DOHH2 (cell line): ENCODE data around the gene MPHOSPH9.

Experiments used
- H3F3A ChIP-seq: fragments of 200-600 bp; sonication (generic), shearing (Covaris generic); 2 replicates; pipeline ENCODE4 v1.6.0; 2016; ENCODE audit warnings: antibody characterized with exemption, mild to moderate bottlenecking; ENCODE audit not compliant: control insufficient read depth, insufficient read depth
- H3K27ac ChIP-seq: fragments of 200-600 bp; sonication (generic); 2 replicates; pipeline ENCODE4 v1.5.1; 2014; ENCODE audit warnings: low read depth, mild to moderate bottlenecking, low read length, moderate library complexity
- H3K27me3 ChIP-seq: fragments of 200-600 bp; sonication (generic); 2 replicates; pipeline ENCODE4 v1.6.1; 2014; ENCODE audit warnings: mild to moderate bottlenecking, low read length, mixed read lengths; ENCODE audit not compliant: control insufficient read depth
- H3K36me3 ChIP-seq: fragments of 200-600 bp; sonication (generic); 2 replicates; pipeline ENCODE4 v1.6.1; 2014; ENCODE audit warnings: mild to moderate bottlenecking, low read length, moderate library complexity, mixed read lengths; ENCODE audit not compliant: control insufficient read depth
- H3K4me1 ChIP-seq: fragments of 200-600 bp; sonication (generic); 2 replicates; pipeline ENCODE4 v1.6.1; 2014; ENCODE audit warnings: mild to moderate bottlenecking, low read length, mixed read lengths; ENCODE audit not compliant: control insufficient read depth
- H3K4me2 ChIP-seq: fragments of 200-600 bp; sonication (generic); 2 replicates; pipeline ENCODE4 v1.6.0; 2014; ENCODE audit warnings: mild to moderate bottlenecking, low read length, moderate library complexity
- H3K4me3 ChIP-seq: fragments of 200-600 bp; sonication (generic); 2 replicates; pipeline ENCODE4 v1.5.1; 2014; ENCODE audit warnings: mild to moderate bottlenecking, low read length, mixed read lengths
- H3K79me2 ChIP-seq: fragments of 200-600 bp; sonication (generic); 2 replicates; pipeline ENCODE4 v1.6.1; 2014; ENCODE audit warnings: mild to moderate bottlenecking, low read length, mixed read lengths; ENCODE audit not compliant: control insufficient read depth
- H3K9me2 ChIP-seq: fragments of 200-600 bp; sonication (generic); replicated peaks from 2 replicates; pipeline ENCODE4 v1.6.1; 2014; ENCODE audit warnings: mild to moderate bottlenecking, low read length, mixed read lengths; ENCODE audit not compliant: control insufficient read depth
- H3K9me3 ChIP-seq: fragments of 200-600 bp; sonication (generic); 2 replicates; pipeline ENCODE4 v1.6.1; 2014; ENCODE audit warnings: antibody characterized with exemption, low read length, mixed read lengths; ENCODE audit not compliant: control insufficient read depth, insufficient read depth
- H4K20me1 ChIP-seq: fragments of 200-600 bp; sonication (generic); 2 replicates; pipeline ENCODE4 v1.6.0; 2014; ENCODE audit warnings: low read depth, mild to moderate bottlenecking, antibody characterized with exemption, low read length, moderate library complexity; ENCODE audit not compliant: control insufficient read depth, insufficient read depth
- CTCF ChIP-seq: fragments of 200-600 bp; sonication (generic); IDR thresholded peaks from one replicate; pipeline ENCODE4 v1.5.1; 2014; ENCODE audit warnings: antibody characterized with exemption, mild to moderate bottlenecking, low read depth, low read length; ENCODE audit not compliant: poor library complexity, severe bottlenecking
- EZH2phosphoT487 ChIP-seq: fragments of 200-600 bp; sonication (generic); IDR thresholded peaks from 2 replicates; pipeline ENCODE4 v1.6.1; 2017; ENCODE audit warnings: borderline replicate concordance, mild to moderate bottlenecking, antibody characterized with exemption, low read length, moderate library complexity, mixed read lengths

MPHOSPH9 gene

GRCh38 chr12:123261196-123261595, 28.3 kb upstream of the MPHOSPH9 start:
- no peak overlapping the region for H3K27ac ChIP-seq
- H3K4me2 ChIP-seq, result no peak overlapping the region
- no peak for TF ChIP-seq EZH2phosphoT487
- TF ChIP-seq CTCF, result no peak
- peaks cover 51% of the 10 kb centered on the region for H3K36me3 ChIP-seq
- H3K4me3 ChIP-seq, result no peak overlapping the region
- H3K9me2 ChIP-seq, result no peaks in the 10 kb centered on the region
- no peaks in the 10 kb centered on the region for H3K79me2 ChIP-seq
- H3F3A ChIP-seq, result peaks cover 12% of the 10 kb centered on the region
- 0 out of 2 replicates have a peak, but pooled peaks cover 5% of the 10 kb centered on the region for H4K20me1 ChIP-seq
- no peaks in the 10 kb centered on the region for H3K4me1 ChIP-seq
- H3K9me3 ChIP-seq, result no peaks in the 10 kb centered on the region
- H3K27me3 ChIP-seq, result no peaks in the 10 kb centered on the region

DNA sequence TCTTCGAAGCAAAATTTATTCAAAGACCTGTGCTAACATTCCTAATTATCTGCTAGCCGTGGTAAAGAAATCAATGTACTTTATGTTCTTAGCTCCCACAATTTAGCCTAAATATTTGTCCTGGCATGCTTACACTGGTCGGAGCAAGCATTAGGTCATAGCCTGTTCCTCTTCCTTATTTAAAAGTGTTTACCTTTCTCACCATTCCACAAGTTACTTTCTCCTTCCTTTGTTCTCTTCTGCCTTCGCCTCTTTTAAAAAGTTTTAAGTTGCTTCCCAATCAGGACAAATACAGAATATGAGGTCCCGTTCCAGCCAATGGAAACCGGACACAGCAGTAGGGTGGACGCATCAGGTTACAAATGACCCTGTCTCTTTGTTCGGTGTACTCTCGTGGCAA, 27.1 kb upstream of the MPHOSPH9 start:
- peaks cover under 1% of the 10 kb centered on the region; the same call in 1 of the 2 replicates for H3K79me2 ChIP-seq
- H3K27me3 ChIP-seq, result no peaks in the 10 kb centered on the region
- no peaks in the 10 kb centered on the region for H3K9me2 ChIP-seq
- no peak overlapping the region for H3K27ac ChIP-seq
- no peak overlapping the region for H3K4me2 ChIP-seq
- TF ChIP-seq EZH2phosphoT487, result no peak
- no peak for TF ChIP-seq CTCF
- no peaks in the 10 kb centered on the region for H3K4me1 ChIP-seq
- H3K36me3 ChIP-seq, result peaks cover 59% of the 10 kb centered on the region
- H3K9me3 ChIP-seq, result no peaks in the 10 kb centered on the region
- peaks cover 12% of the 10 kb centered on the region for H3F3A ChIP-seq
- no peak overlapping the region for H3K4me3 ChIP-seq
- H4K20me1 ChIP-seq, result 0 out of 2 replicates have a peak, but pooled peaks cover 5% of the 10 kb centered on the region

GRCh38 chr12:123258593-123258992, 25.7 kb upstream of the MPHOSPH9 start:
- no peak overlapping the region for H3K4me2 ChIP-seq

More at GRCh38 chr12:123258593-123258992, 25.7 kb upstream of the MPHOSPH9 start:
- peaks cover 74% of the 10 kb centered on the region for H3K36me3 ChIP-seq
- peaks cover 12% of the 10 kb centered on the region for H3F3A ChIP-seq
- H3K4me3 ChIP-seq, result no peak overlapping the region
- peaks cover 8% of the 10 kb centered on the region for H3K79me2 ChIP-seq
- 0 out of 2 replicates have a peak, but pooled peaks cover 5% of the 10 kb centered on the region for H4K20me1 ChIP-seq
- no peak overlapping the region for H3K27ac ChIP-seq
- H3K9me3 ChIP-seq, result no peaks in the 10 kb centered on the region
- H3K4me1 ChIP-seq, result no peaks in the 10 kb centered on the region
- H3K9me2 ChIP-seq, result no peaks in the 10 kb centered on the region
- no peaks in the 10 kb centered on the region for H3K27me3 ChIP-seq
- no peak for TF ChIP-seq EZH2phosphoT487
- no peak for TF ChIP-seq CTCF
